WTC11 (cell line): ENCODE measurements around the gene NIP7. TPM values are rescaled to one million over a fixed set of nuclear protein-coding genes. Genes with fewer than 3 reads are reported as not detected.
"Not testable (repeated sequence)": the region's sequence is repeated elsewhere in the genome, so short reads cannot be mapped to it uniquely, and the experiment has no call there.

Experiments
- ATAC-seq: fragments of 200-7000 bp; cut with Tn5 transposase; 2 replicates; pipeline ENCODE4 v1.10.0; 2021; ENCODE audit warnings: mild to moderate bottlenecking, moderate library complexity
- CTCF ChIA-PET: fragments of 300-600 bp; sonication (Branson Sonifier 250); formaldehyde crosslinking; loops from one replicate; lab custom pipeline; 2021; ENCODE audit warnings: antibody characterized with exemption; lab: Charles Lee
- POLR2A ChIA-PET: fragments of 350-600 bp; sonication (Branson Sonifier 250); formaldehyde crosslinking; loops from one replicate; lab custom pipeline; 2021; ENCODE audit warnings: antibody characterized with exemption; lab: Charles Lee
- DNase-seq: peaks from one replicate; pipeline ENCODE4 v3.0.0; 2021; ENCODE audit warnings: low spot score
- H3K27ac Mint-ChIP-seq: 2 replicates; pipeline ENCODE4 v1.8.0; 2021; ENCODE audit warnings: mixed read lengths
- H3K27me3 Mint-ChIP-seq: 2 replicates; pipeline ENCODE4 v1.8.0; 2021; ENCODE audit warnings: low read depth, mild to moderate bottlenecking, moderate library complexity, mixed read lengths
- H3K36me3 Mint-ChIP-seq: 2 replicates; pipeline ENCODE4 v1.8.0; 2021; ENCODE audit warnings: mixed read lengths
- H3K4me1 Mint-ChIP-seq: 2 replicates; pipeline ENCODE4 v1.8.0; 2022; ENCODE audit warnings: mixed read lengths
- H3K4me3 Mint-ChIP-seq: 2 replicates; pipeline ENCODE4 v1.8.0; 2021; ENCODE audit warnings: mild to moderate bottlenecking, moderate library complexity, mixed read lengths
- H3K9me3 Mint-ChIP-seq: 2 replicates; pipeline ENCODE4 v1.8.0; 2021; ENCODE audit warnings: mixed read lengths
- AFF4 ChIP-seq: sonication (generic); formaldehyde crosslinking; IDR thresholded peaks from 2 replicates; pipeline ENCODE4 v1.8.1; 2023; ENCODE audit warnings: mild to moderate bottlenecking, missing genetic modification reagents, borderline replicate concordance
- CBFB ChIP-seq: sonication (generic); formaldehyde crosslinking; IDR thresholded peaks from 2 replicates; pipeline ENCODE4 v1.8.1; 2022; ENCODE audit warnings: mild to moderate bottlenecking, low read depth, missing genetic modification reagents
- CREM ChIP-seq: sonication (generic); formaldehyde crosslinking; IDR thresholded peaks from 2 replicates; pipeline ENCODE4 v1.8.1; 2022; ENCODE audit warnings: mild to moderate bottlenecking, missing genetic modification reagents, moderate library complexity
- E2F4 ChIP-seq: sonication (generic); formaldehyde crosslinking; IDR thresholded peaks from 2 replicates; pipeline ENCODE4 v1.8.1; 2022; ENCODE audit warnings: low read depth, mild to moderate bottlenecking, moderate library complexity, missing genetic modification reagents, borderline replicate concordance
- E2F5 ChIP-seq: sonication (generic); formaldehyde crosslinking; IDR thresholded peaks from 2 replicates; pipeline ENCODE4 v1.8.1; 2022; ENCODE audit warnings: mild to moderate bottlenecking, moderate library complexity, missing genetic modification reagents
- ESRRA ChIP-seq: sonication (generic); formaldehyde crosslinking; IDR thresholded peaks from 2 replicates; pipeline ENCODE4 v1.8.1; 2022; ENCODE audit warnings: mild to moderate bottlenecking, missing genetic modification reagents, borderline replicate concordance
- FOXK1 ChIP-seq: sonication (generic); formaldehyde crosslinking; IDR thresholded peaks from 2 replicates; pipeline ENCODE4 v1.8.0; 2022; ENCODE audit warnings: mild to moderate bottlenecking, moderate library complexity, missing genetic modification reagents
- GABPB1 ChIP-seq: sonication (generic); formaldehyde crosslinking; IDR thresholded peaks from 2 replicates; pipeline ENCODE4 v1.8.1; 2023; ENCODE audit warnings: mild to moderate bottlenecking, missing genetic modification reagents
- HMGXB4 ChIP-seq: sonication (generic); formaldehyde crosslinking; IDR thresholded peaks from 2 replicates; pipeline ENCODE4 v1.8.1; 2023; ENCODE audit warnings: mild to moderate bottlenecking, moderate library complexity, missing genetic modification reagents
- TEAD1 ChIP-seq: sonication (generic); formaldehyde crosslinking; IDR thresholded peaks from 2 replicates; pipeline ENCODE4 v1.8.0; 2022; ENCODE audit warnings: mild to moderate bottlenecking, missing genetic modification reagents
- USF1 ChIP-seq: sonication (generic); formaldehyde crosslinking; IDR thresholded peaks from 2 replicates; pipeline ENCODE4 v1.8.0; 2022; ENCODE audit warnings: mild to moderate bottlenecking, missing genetic modification reagents
- USF2 ChIP-seq: sonication (generic); formaldehyde crosslinking; IDR thresholded peaks from 2 replicates; pipeline ENCODE4 v1.8.1; 2023; ENCODE audit warnings: mild to moderate bottlenecking, missing genetic modification reagents, moderate library complexity
- ZBTB21 ChIP-seq: sonication (generic); formaldehyde crosslinking; IDR thresholded peaks from 2 replicates; pipeline ENCODE4 v1.8.1; 2023; ENCODE audit warnings: mild to moderate bottlenecking, missing genetic modification reagents, borderline replicate concordance
- ZNF219 ChIP-seq: sonication (generic); formaldehyde crosslinking; IDR thresholded peaks from 2 replicates; pipeline ENCODE4 v1.8.0; 2023; ENCODE audit warnings: missing genetic modification reagents, mild to moderate bottlenecking, borderline replicate concordance
- ZNF232 ChIP-seq: sonication (generic); formaldehyde crosslinking; IDR thresholded peaks from 2 replicates; pipeline ENCODE4 v1.8.0; 2022; ENCODE audit warnings: mild to moderate bottlenecking, missing genetic modification reagents
- ZNF281 ChIP-seq: sonication (generic); formaldehyde crosslinking; IDR thresholded peaks from 2 replicates; pipeline ENCODE4 v1.8.0; 2023; ENCODE audit warnings: mild to moderate bottlenecking, missing genetic modification reagents
- total RNA-seq: library from RNA; stranded (reverse); gene quantifications from 3 replicates; pipeline ENCODE4 v1.2.3, GENCODE V29; 2021

Gene NIP7
- total RNA-seq, 1 experiment from 2014 or later: 43.7 TPM

- 0 out of 2 replicates have a peak, but pooled peaks have one; percentile 70 for TF ChIP-seq E2F5 (CRISPR knock-in tag)
- TF ChIP-seq ZNF281 (CRISPR knock-in tag): no peak
- TF ChIP-seq CBFB: peak; percentile 94; the same call in 1 of the 2 replicates
- peak; percentile 71 for TF ChIP-seq HMGXB4 (CRISPR knock-in tag)
- TF ChIP-seq ZNF232 (CRISPR knock-in tag): 0 out of 2 replicates have a peak, but pooled peaks have one; percentile 58
- TF ChIP-seq USF2 (CRISPR knock-in tag): peak; percentile 55
- no peak for TF ChIP-seq E2F4 (CRISPR knock-in tag)
- TF ChIP-seq AFF4: 0 out of 2 replicates have a peak, but pooled peaks have one; percentile 67
- TF ChIP-seq GABPB1 (CRISPR knock-in tag): peak; percentile 88
- TF ChIP-seq TEAD1: peak; percentile 12; the same call in 1 of the 2 replicates
- TF ChIP-seq ESRRA (CRISPR knock-in tag): no peak
- 0 out of 2 replicates have a peak, but pooled peaks have one; percentile 44 for TF ChIP-seq ZNF219 (CRISPR knock-in tag)
- peak; percentile 93 for TF ChIP-seq CREM (CRISPR knock-in tag)
- peak; percentile 57; the same call in 1 of the 2 replicates for TF ChIP-seq USF1 (CRISPR knock-in tag)
- TF ChIP-seq ZBTB21: peak; percentile 40; the same call in 1 of the 2 replicates
- TF ChIP-seq FOXK1 (CRISPR knock-in tag): peak; percentile 90
These were observed at the start of gene NIP7, which contains the start of gene COG8 (continued) for GRCh38 chr16:69339289-69340094.

- not testable (repeated sequence) for H3K9me3 Mint-ChIP-seq, H3K27ac Mint-ChIP-seq, H3K27me3 Mint-ChIP-seq, H3K4me3 Mint-ChIP-seq, H3K36me3 Mint-ChIP-seq, H3K4me1 Mint-ChIP-seq, DNase-seq, ATAC-seq
- ChIA-PET POLR2A (interaction anchor here (0.6 kb wide), 1 partner anchor 27 kb away, joined by 3 read pairs; no protein-coding TSS in a partner anchor), CTCF (interaction anchor here (1.0 kb wide), 1 partner anchor 141 kb away, joined by 3 read pairs; no protein-coding TSS in a partner anchor)
These were observed 47.9 kb upstream of the NIP7 start for GRCh38 chr16:69291657-69292056.
